Body of pancreas (tissue), 4 donors: ENCODE data around the gene CPA2.

Experiments
- POLR2A ChIP-seq, 3 donors: fragments of 450-650 bp; IDR thresholded peaks; one replicate each; pipeline ENCODE4 v1.6.1; 2016; ENCODE audit warnings: antibody characterized with exemption in 3 of 3, mild to moderate bottlenecking in 2 of 3
- TF ChIP-seq, protein P1 (sequence below), 7 experiments: fragments of 450-650 bp in 4 of 7; fragments of 200-600 bp in 3 of 7; sonication (generic) in 3 of 7; IDR thresholded peaks; one replicate each; pipeline ENCODE4 v1.5.1; 2016 to 2019; ENCODE audit warnings: antibody characterized with exemption in 7 of 7

DNA sequence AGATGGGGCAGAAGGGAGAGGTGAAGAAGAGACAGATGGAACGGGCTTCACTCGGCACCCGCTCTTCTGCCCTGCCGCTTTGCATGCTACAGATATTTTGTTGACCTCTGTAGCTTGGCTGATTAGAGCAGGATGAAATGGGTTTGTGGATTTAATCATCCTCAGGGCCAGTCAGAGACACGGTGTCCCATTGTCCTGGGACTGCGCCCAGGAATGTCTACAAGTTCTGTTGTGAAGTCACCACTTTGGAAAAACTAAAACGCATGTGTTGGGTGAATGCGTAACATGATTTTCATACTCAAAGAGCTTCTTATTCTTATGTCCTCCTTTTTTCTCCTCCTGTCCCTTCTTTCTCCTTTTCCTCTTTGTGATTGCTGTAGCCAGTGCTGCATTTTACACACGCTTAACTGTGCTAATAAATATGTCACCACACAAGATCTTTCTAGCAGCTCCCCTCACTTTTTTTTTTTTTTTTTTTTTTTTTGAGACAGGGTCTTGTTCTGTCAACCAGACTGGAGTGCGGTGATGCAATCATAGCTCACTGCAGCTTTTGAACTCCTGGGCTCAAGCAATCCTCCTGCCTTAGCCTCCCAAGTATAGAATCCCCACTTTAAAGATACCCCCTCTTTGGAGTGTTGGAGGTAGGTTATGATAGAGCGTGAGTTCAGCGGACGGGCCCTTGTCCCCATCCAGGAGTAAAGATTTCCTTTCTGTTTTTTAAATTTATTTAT is 29.7 kb downstream of the CPA2 start:
- no peak for TF ChIP-seq POLR2A (IDR thresholded peaks at IDR 0.05)
- TF ChIP-seq, protein P1, sequence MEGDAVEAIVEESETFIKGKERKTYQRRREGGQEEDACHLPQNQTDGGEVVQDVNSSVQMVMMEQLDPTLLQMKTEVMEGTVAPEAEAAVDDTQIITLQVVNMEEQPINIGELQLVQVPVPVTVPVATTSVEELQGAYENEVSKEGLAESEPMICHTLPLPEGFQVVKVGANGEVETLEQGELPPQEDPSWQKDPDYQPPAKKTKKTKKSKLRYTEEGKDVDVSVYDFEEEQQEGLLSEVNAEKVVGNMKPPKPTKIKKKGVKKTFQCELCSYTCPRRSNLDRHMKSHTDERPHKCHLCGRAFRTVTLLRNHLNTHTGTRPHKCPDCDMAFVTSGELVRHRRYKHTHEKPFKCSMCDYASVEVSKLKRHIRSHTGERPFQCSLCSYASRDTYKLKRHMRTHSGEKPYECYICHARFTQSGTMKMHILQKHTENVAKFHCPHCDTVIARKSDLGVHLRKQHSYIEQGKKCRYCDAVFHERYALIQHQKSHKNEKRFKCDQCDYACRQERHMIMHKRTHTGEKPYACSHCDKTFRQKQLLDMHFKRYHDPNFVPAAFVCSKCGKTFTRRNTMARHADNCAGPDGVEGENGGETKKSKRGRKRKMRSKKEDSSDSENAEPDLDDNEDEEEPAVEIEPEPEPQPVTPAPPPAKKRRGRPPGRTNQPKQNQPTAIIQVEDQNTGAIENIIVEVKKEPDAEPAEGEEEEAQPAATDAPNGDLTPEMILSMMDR (IDR thresholded peaks at IDR 0.05), result no peak
